Gastrocnemius medialis (tissue), 4 donors: Measurements from ENCODE around the gene CIB2. TPM values are rescaled to one million over a fixed set of nuclear protein-coding genes. Genes with fewer than 3 reads are reported as not detected.

Experiments used
- ATAC-seq, 2 donors: fragments of 150-250 bp; one replicate each; pipeline ENCODE4 v1.9.1; 2016
- DNase-seq, 2 donors: peaks; one replicate each; pipeline ENCODE4 v3.0.0-alpha.2; 2019
- H3K27ac ChIP-seq, 4 donors: fragments of 200-600 bp; sonication (generic); 1 replicate in 1 of 4; 2 replicates in 3 of 4; pipeline ENCODE4 v1.5.1; 2016 to 2018; ENCODE audit warnings: mild to moderate bottlenecking in 2 of 4, moderate library complexity in 1 of 4
- H3K27me3 ChIP-seq, 3 donors: fragments of 200-600 bp; sonication (generic) in 2 of 3; 1 replicate in 1 of 3; 2 replicates in 2 of 3; pipeline versions ENCODE4 v1.5.1 to v1.6.0; 2016 to 2019; ENCODE audit warnings: mild to moderate bottlenecking in 1 of 3, moderate library complexity in 1 of 3
- H3K36me3 ChIP-seq, 2 donors: fragments of 200-600 bp; sonication (generic) in 1 of 2; one replicate each; pipeline ENCODE4 v1.5.1; 2017 to 2018
- H3K4me1 ChIP-seq, 2 donors: fragments of 200-600 bp; sonication (generic) in 1 of 2; one replicate each; pipeline ENCODE4 v1.5.1; 2016 to 2017; ENCODE audit warnings: mild to moderate bottlenecking in 2 of 2
- H3K4me3 ChIP-seq, 4 donors: fragments of 200-600 bp; sonication (generic) in 3 of 4; 1 replicate in 1 of 4; 2 replicates in 3 of 4; pipeline ENCODE4 v1.5.1; 2016 to 2019; ENCODE audit warnings: mild to moderate bottlenecking in 2 of 4
- H3K9me3 ChIP-seq, 3 donors: fragments of 200-600 bp; sonication (generic) in 2 of 3; 1 replicate in 1 of 3; 2 replicates in 2 of 3; pipeline ENCODE4 v1.5.1; 2016 to 2019
- POLR2A ChIP-seq, 2 donors: fragments of 450-650 bp; IDR thresholded peaks; one replicate each; pipeline ENCODE4 v1.6.1; 2017; ENCODE audit warnings: antibody characterized with exemption in 2 of 2, mild to moderate bottlenecking in 2 of 2, moderate library complexity in 2 of 2
- in situ Hi-C, 4 donors: fragments of 200-750 bp; cut with MboI; loops; one replicate each; pipeline versions ENCODE4 v1.15.0 to v1.8.0; 2017; ENCODE audit warnings: low sequenced_read_pairs in 4 of 4
- intact Hi-C: fragments of 100-400 bp; cut with DNase I; formaldehyde crosslinking; loops from one replicate; pipeline ENCODE4 v1.15.1; 2023; ENCODE audit warnings: low total_unique reads
- total RNA-seq, 4 donors: library from RNA; depleted of rRNA; stranded (reverse); fragments of >200 nt; gene quantifications; one replicate each; pipeline versions ENCODE4 v1.1.0 to v1.2.3, GENCODE V29; 2016
- TF ChIP-seq, protein P1 (sequence below), 5 experiments: fragments of 450-650 bp in 3 of 5; fragments of 200-600 bp in 2 of 5; sonication (generic) in 2 of 5; IDR thresholded peaks in 4 of 5; conservative IDR thresholded peaks in 1 of 5; 1 replicate in 4 of 5; 2 replicates in 1 of 5; pipeline ENCODE4 v1.5.1; 2016 to 2019; ENCODE audit warnings: antibody characterized with exemption in 5 of 5, mild to moderate bottlenecking in 3 of 5, moderate library complexity in 3 of 5

The CIB2 gene
- total RNA-seq, 4 donors from 2014 or later: 5.6 to 14.4 (median 6.7) TPM

DNA sequence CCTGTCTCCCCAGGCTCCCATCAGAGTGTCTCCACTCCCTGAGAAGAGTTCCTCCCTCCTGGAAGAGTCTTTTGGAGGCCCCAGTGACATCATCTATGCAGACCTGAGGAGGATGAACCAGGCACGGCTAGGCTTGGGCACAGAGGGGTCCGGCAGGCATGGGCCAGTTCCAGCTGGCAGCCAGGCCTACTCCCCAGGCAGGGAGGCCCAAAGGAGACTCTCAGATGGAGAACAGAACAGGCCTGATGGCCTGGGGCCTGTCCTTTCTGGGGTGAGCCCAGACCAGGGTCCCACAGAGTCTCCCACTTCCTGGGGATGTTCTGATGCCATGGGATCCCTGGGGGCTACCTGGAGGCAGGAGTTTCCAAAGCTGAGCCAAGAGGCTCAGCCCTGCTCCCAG lies 30.4 kb downstream of the CIB2 start:
- no peaks in the 10 kb centered on the region for H3K9me3 ChIP-seq
- no peak for DNase-seq
- no peak for TF ChIP-seq POLR2A (IDR thresholded peaks at IDR 0.05)
- TF ChIP-seq, protein P1, sequence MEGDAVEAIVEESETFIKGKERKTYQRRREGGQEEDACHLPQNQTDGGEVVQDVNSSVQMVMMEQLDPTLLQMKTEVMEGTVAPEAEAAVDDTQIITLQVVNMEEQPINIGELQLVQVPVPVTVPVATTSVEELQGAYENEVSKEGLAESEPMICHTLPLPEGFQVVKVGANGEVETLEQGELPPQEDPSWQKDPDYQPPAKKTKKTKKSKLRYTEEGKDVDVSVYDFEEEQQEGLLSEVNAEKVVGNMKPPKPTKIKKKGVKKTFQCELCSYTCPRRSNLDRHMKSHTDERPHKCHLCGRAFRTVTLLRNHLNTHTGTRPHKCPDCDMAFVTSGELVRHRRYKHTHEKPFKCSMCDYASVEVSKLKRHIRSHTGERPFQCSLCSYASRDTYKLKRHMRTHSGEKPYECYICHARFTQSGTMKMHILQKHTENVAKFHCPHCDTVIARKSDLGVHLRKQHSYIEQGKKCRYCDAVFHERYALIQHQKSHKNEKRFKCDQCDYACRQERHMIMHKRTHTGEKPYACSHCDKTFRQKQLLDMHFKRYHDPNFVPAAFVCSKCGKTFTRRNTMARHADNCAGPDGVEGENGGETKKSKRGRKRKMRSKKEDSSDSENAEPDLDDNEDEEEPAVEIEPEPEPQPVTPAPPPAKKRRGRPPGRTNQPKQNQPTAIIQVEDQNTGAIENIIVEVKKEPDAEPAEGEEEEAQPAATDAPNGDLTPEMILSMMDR (IDR thresholded peaks at IDR 0.05 in 4 of 5, conservative IDR thresholded peaks at IDR 0.05 in 1 of 5): no peak
- no peaks in the 10 kb centered on the region for H3K4me1 ChIP-seq
- in situ Hi-C loops (loop anchor here in 2 of 4 donors (10.0 to 25.0 kb wide), 2 partner anchors 106 to 336 kb away; partner anchors contain the start of gene IREB2 (in 1 of the 2)), intact Hi-C loops (no loop called here)
- no peak overlapping the region for H3K27ac ChIP-seq
- ATAC-seq: no peak
- H3K36me3 ChIP-seq: no peaks in the 10 kb centered on the region
- H3K27me3 ChIP-seq: no peaks in the 10 kb centered on the region
- no peak overlapping the region for H3K4me3 ChIP-seq

DNA sequence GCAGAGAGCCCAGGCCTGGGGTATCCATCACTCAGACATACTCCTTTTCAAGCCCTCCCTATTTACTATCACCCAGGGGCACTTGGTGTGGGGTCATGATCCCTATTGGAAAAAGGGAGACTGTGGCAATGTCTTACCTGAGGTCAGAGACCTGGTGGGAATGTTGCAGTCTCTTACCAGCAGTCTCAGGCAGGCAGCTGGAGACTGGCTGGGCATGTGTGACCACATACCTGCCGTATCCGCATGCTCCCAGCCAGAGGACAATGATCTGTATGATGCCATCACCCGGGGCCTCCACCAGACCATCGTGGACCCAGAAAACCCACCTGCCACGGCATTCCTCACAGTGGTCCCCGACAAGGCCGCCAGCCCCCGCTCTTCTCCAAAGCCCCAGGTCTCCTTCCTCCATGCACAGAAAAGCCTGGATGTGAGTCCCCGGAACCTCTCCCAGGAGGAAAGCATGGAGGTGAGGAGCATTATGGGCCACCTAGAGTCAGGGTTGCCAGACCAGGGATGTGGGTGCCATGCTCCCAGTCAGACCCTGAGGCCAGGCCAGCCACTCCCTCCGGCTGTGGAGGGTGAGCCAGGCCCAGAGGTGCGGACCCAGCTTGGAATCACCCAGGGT lies 33.0 kb downstream of the CIB2 start:
- no peak overlapping the region for H3K4me3 ChIP-seq
- TF ChIP-seq, protein P1 (IDR thresholded peaks at IDR 0.05 in 4 of 5, conservative IDR thresholded peaks at IDR 0.05 in 1 of 5): no peak
- no peak for TF ChIP-seq POLR2A (IDR thresholded peaks at IDR 0.05)
- ATAC-seq (no peak), DNase-seq (no peak)
- H3K27ac ChIP-seq: no peak overlapping the region
- H3K4me1 ChIP-seq: no peaks in the 10 kb centered on the region
- no peaks in the 10 kb centered on the region for H3K9me3 ChIP-seq
- intact Hi-C loops (no loop called here), in situ Hi-C loops (no loop called here)
- H3K36me3 ChIP-seq: no peaks in the 10 kb centered on the region
- no peaks in the 10 kb centered on the region for H3K27me3 ChIP-seq

DNA sequence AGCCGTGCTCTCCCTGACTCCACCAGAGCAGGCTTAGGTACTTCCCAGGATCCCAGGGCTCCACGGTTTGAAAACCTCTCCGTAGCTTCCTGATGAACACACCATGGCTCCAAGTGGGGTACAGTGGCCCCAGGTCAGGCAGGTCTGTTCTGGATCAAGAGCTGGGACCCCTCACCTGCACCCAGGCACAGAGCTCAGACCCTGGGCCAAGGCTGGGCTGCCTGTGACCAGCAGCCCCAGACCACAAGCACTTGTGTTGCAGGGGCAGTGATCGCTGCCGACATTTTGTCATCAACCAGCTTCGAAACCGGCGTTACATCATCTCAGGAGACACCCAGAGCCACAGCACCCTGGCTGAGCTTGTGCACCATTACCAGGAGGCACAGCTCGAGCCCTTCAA lies 33.6 kb downstream of the CIB2 start:
- H3K27ac ChIP-seq: no peak overlapping the region
- H3K9me3 ChIP-seq: no peaks in the 10 kb centered on the region
- no peak overlapping the region for H3K4me3 ChIP-seq
- ATAC-seq: no peak
- no peak for TF ChIP-seq POLR2A (IDR thresholded peaks at IDR 0.05)
- TF ChIP-seq, protein P1 (IDR thresholded peaks at IDR 0.05 in 4 of 5, conservative IDR thresholded peaks at IDR 0.05 in 1 of 5): no peak
- H3K27me3 ChIP-seq: no peaks in the 10 kb centered on the region
- H3K4me1 ChIP-seq: peaks cover 5% of the 10 kb centered on the region in 2 donors
- intact Hi-C loops (no loop called here), in situ Hi-C loops (no loop called here)
- no peaks in the 10 kb centered on the region for H3K36me3 ChIP-seq
- DNase-seq: no peak

DNA sequence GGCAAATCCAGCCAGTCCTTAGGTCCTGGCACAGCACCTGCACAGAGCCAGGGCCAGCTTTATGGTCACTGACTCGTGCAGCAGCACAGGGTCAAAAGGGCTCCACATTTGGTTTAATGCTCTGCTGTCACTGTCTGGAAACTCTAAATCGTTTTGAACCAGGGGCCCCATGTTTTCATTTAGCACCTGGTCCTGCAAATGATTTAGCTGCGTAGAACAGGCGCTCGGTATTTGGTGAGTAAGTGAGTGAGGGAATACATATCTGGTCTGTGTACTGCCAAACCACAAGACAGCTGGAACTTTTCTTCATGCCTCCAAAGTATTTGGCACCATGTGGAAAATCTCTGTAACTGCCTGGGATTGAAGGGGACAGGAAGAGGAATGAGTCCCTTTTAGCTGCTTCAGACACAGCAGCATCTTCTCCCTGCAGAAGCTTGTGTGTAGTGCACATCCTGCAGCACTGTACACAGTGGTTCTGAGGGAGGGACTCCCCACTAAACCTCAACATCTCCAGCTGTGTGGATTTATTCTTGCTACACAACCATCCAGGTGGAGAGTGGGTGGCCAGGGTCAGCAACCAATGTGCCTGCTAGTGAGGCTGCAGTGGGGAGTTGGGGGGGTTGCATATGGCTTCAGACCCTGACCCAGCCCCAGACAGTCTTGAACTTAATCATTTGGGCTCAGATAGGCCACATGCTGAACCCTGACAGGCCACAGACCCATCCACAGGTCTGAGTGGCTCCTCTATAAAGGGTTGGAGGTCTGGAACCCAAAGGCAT lies 37.8 kb downstream of the CIB2 start:
- DNase-seq (peak; percentile 46 to 54), ATAC-seq (peak; percentile 95 to 98)
- TF ChIP-seq POLR2A (IDR thresholded peaks at IDR 0.05): no peak
- TF ChIP-seq, protein P1 (IDR thresholded peaks at IDR 0.05 in 4 of 5, conservative IDR thresholded peaks at IDR 0.05 in 1 of 5): no peak
- Histone ChIP-seq H3K27ac (peak overlapping the region in 3 of 4 donors; percentile 11 to 66 (median 56)), H3K36me3 (no peaks in the 10 kb centered on the region), H3K9me3 (no peaks in the 10 kb centered on the region), H3K4me1 (peaks cover 14 to 15% of the 10 kb centered on the region in 2 donors), H3K27me3 (no peaks in the 10 kb centered on the region), H3K4me3 (no peak overlapping the region)
- in situ Hi-C loops: no loop called here
- intact Hi-C loops: loop anchor here (5.0 kb wide), 1 partner anchor 86 kb away; no protein-coding TSS in a partner anchor
